ENCODE data around the gene LMNA. TPM values are rescaled to one million over a fixed set of nuclear protein-coding genes. Genes with fewer than 3 reads are reported as not detected.
"Not testable (repeated sequence)": the region's sequence is repeated elsewhere in the genome, so short reads cannot be mapped to it uniquely, and the experiment has no call there.

The LMNA gene
- total RNA-seq, 1 experiment from 2014 or later: 225 TPM

GRCh38 chr1:156067262-156067661, 47.2 kb upstream of the LMNA start:
- POLR2A ChIA-PET (ENCODE audit: low non-redundant PET): no interaction called here

GRCh38 chr1:156069490-156070455, 44.7 kb upstream of the LMNA start:
- Histone ChIP-seq H3K9me3 (ENCODE audit: low read depth, low read length, poor library complexity, severe bottlenecking) (no peaks in the 10 kb centered on the region), H3K36me3 (ENCODE audit: insufficient read depth, low read length, poor library complexity, severe bottlenecking) (peaks cover 5% of the 10 kb centered on the region), H3K27ac (ENCODE audit: low read depth, low read length, poor library complexity, severe bottlenecking) (no peak overlapping the region), H3K4me1 (ENCODE audit: insufficient read depth, low read length, poor library complexity, severe bottlenecking) (peaks cover 27% of the 10 kb centered on the region), H3K4me3 (ENCODE audit: low read depth, low read length, poor library complexity, severe bottlenecking) (no peak overlapping the region), H3K27me3 (replicated peaks; ENCODE audit: insufficient read depth, low read depth, low read length, poor library complexity) (no peaks in the 10 kb centered on the region)
- DNase-seq (ENCODE audit: low spot score): no peak
- intact Hi-C loops (cut with micrococcal nuclease; ENCODE audit: unreplicated experiment): loop anchor here (5.0 kb wide), 1 partner anchor 132 kb away; no protein-coding TSS in a partner anchor
- CTCF ChIA-PET: no interaction called here
- BruUV-seq (replicated peaks): no TSS peak
- TF ChIP-seq EZH2 (IDR thresholded peaks at IDR 0.05; ENCODE audit: borderline replicate concordance, low read depth, low read length, poor library complexity, severe bottlenecking): no peak
- TF ChIP-seq, protein P1, sequence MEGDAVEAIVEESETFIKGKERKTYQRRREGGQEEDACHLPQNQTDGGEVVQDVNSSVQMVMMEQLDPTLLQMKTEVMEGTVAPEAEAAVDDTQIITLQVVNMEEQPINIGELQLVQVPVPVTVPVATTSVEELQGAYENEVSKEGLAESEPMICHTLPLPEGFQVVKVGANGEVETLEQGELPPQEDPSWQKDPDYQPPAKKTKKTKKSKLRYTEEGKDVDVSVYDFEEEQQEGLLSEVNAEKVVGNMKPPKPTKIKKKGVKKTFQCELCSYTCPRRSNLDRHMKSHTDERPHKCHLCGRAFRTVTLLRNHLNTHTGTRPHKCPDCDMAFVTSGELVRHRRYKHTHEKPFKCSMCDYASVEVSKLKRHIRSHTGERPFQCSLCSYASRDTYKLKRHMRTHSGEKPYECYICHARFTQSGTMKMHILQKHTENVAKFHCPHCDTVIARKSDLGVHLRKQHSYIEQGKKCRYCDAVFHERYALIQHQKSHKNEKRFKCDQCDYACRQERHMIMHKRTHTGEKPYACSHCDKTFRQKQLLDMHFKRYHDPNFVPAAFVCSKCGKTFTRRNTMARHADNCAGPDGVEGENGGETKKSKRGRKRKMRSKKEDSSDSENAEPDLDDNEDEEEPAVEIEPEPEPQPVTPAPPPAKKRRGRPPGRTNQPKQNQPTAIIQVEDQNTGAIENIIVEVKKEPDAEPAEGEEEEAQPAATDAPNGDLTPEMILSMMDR (conservative IDR thresholded peaks at IDR 0.05; ENCODE audit: low read depth, low read length): no peak
- POLR2A ChIA-PET (ENCODE audit: low non-redundant PET): no interaction called here

More at GRCh38 chr1:156067262-156067661, 47.2 kb upstream of the LMNA start:
- no peak overlapping the region for H3K27ac ChIP-seq (ENCODE audit: low read depth, low read length, poor library complexity, severe bottlenecking)
- no peaks in the 10 kb centered on the region for H3K27me3 ChIP-seq (replicated peaks; ENCODE audit: insufficient read depth, low read depth, low read length, poor library complexity)
- no peak for TF ChIP-seq EZH2 (IDR thresholded peaks at IDR 0.05; ENCODE audit: borderline replicate concordance, low read depth, low read length, poor library complexity, severe bottlenecking)
- TF ChIP-seq, protein P1 (conservative IDR thresholded peaks at IDR 0.05; ENCODE audit: low read depth, low read length): no peak
- intact Hi-C loops (cut with micrococcal nuclease; ENCODE audit: unreplicated experiment): loop anchor here (5.0 kb wide), 1 partner anchor 130 kb away; no protein-coding TSS in a partner anchor
- H3K4me1 ChIP-seq (ENCODE audit: insufficient read depth, low read length, poor library complexity, severe bottlenecking): peaks cover 2% of the 10 kb centered on the region
- DNase-seq (ENCODE audit: low spot score): no peak
- CTCF ChIA-PET: interaction anchor here (0.6 to 1.5 kb wide), 3 partner anchors 40 to 44 kb away, joined by 3 to 10 read pairs (median 5); no protein-coding TSS in a partner anchor
- BruUV-seq (replicated peaks): no TSS peak
- no peaks in the 10 kb centered on the region for H3K9me3 ChIP-seq (ENCODE audit: low read depth, low read length, poor library complexity, severe bottlenecking)
- H3K36me3 ChIP-seq (ENCODE audit: insufficient read depth, low read length, poor library complexity, severe bottlenecking): no peaks in the 10 kb centered on the region
- H3K4me3 ChIP-seq (ENCODE audit: low read depth, low read length, poor library complexity, severe bottlenecking): no peak overlapping the region

DNA sequence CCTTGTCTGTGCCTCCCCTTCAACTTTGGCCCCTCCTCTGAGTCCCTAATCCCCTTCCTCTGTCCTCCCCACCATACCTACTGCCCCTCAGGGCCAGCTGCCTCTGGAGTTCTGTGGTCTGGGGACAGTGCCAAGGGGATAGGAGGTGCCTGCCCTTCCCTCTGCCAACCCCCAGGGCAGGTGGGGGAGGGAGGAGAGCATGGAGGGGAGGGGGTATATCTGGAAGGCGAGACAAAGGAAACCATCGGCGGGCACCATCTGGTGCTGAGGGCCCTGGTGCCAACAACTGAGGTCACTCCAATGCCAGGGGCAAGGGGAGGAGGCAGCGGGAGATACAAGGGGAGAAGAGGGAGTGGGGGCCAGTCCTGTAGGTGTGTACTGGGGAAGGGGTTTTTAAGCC, 44.0 kb upstream of the LMNA start:
- H3K36me3 ChIP-seq (ENCODE audit: insufficient read depth, low read length, poor library complexity, severe bottlenecking): peaks cover 8% of the 10 kb centered on the region
- no peak overlapping the region for H3K27ac ChIP-seq (ENCODE audit: low read depth, low read length, poor library complexity, severe bottlenecking)
- TF ChIP-seq EZH2 (IDR thresholded peaks at IDR 0.05; ENCODE audit: borderline replicate concordance, low read depth, low read length, poor library complexity, severe bottlenecking): no peak
- TF ChIP-seq, protein P1 (conservative IDR thresholded peaks at IDR 0.05; ENCODE audit: low read depth, low read length): no peak
- no peaks in the 10 kb centered on the region for H3K9me3 ChIP-seq (ENCODE audit: low read depth, low read length, poor library complexity, severe bottlenecking)
- DNase-seq (ENCODE audit: low spot score): no peak
- H3K4me1 ChIP-seq (ENCODE audit: insufficient read depth, low read length, poor library complexity, severe bottlenecking): peaks cover 35% of the 10 kb centered on the region
- intact Hi-C loops (cut with micrococcal nuclease; ENCODE audit: unreplicated experiment): no loop called here
- no TSS peak for BruUV-seq (replicated peaks)
- H3K27me3 ChIP-seq (replicated peaks; ENCODE audit: insufficient read depth, low read depth, low read length, poor library complexity): no peaks in the 10 kb centered on the region
- ChIA-PET POLR2A (ENCODE audit: low non-redundant PET) (no interaction called here), CTCF (no interaction called here)
- H3K4me3 ChIP-seq (ENCODE audit: low read depth, low read length, poor library complexity, severe bottlenecking): no peak overlapping the region

- CTCF ChIA-PET; BruUV-seq (replicated peaks); H3K9me3 ChIP-seq (ENCODE audit: low read depth, low read length, poor library complexity, severe bottlenecking); H3K27me3 ChIP-seq (replicated peaks; ENCODE audit: insufficient read depth, low read depth, low read length, poor library complexity); intact Hi-C loops (cut with micrococcal nuclease; ENCODE audit: unreplicated experiment); DNase-seq (ENCODE audit: low spot score); H3K4me3 ChIP-seq (ENCODE audit: low read depth, low read length, poor library complexity, severe bottlenecking): not testable (repeated sequence)
- peaks cover 43% of the 10 kb centered on the region for H3K4me1 ChIP-seq (ENCODE audit: insufficient read depth, low read length, poor library complexity, severe bottlenecking)
- peaks cover 16% of the 10 kb centered on the region for H3K36me3 ChIP-seq (ENCODE audit: insufficient read depth, low read length, poor library complexity, severe bottlenecking)
- POLR2A ChIA-PET (ENCODE audit: low non-redundant PET): interaction anchor here (0.6 kb wide), 1 partner anchor 140 kb away, joined by 4 read pairs; no protein-coding TSS in a partner anchor
- H3K27ac ChIP-seq (ENCODE audit: low read depth, low read length, poor library complexity, severe bottlenecking): peak overlapping the region; percentile 40
Observed at GRCh38 chr1:156071332-156071816, 43.1 kb upstream of the LMNA start.

Data from A673 (cell line).